ENCODE data around the gene C1RL.
"Not testable (repeated sequence)": the region's sequence is repeated elsewhere in the genome, so short reads cannot be mapped to it uniquely, and the experiment has no call there.

The C1RL gene

GRCh38 chr12:7113389-7113871 lies 4.4 kb upstream of the C1RL start:
- DNase-seq = peak; percentile 5 to 65

GRCh38 chr12:7112041-7112440 lies 3.0 kb upstream of the C1RL start:
- no peak for DNase-seq

GRCh38 chr12:7110661-7111060 lies 1.6 kb upstream of the C1RL start:
- DNase-seq = no peak

- no peak for DNase-seq
Observed at GRCh38 chr12:7109572-7109920, 532 bp upstream of the C1RL start.

GRCh38 chr12:7108003-7108795 lies 815 bp downstream of the C1RL start:
- DNase-seq = peak; percentile 51 to 81

- no peak for DNase-seq
Observed at GRCh38 chr12:7107636-7108002, 1.4 kb downstream of the C1RL start.

GRCh38 chr12:7107181-7107580 lies 1.8 kb downstream of the C1RL start:
- not testable (repeated sequence) for DNase-seq

GRCh38 chr12:7106082-7106481 lies 2.9 kb downstream of the C1RL start:
- no peak for DNase-seq

- no peak for DNase-seq
Observed at GRCh38 chr12:7103837-7104584, 5.0 kb downstream of the C1RL start.

GRCh38 chr12:7102582-7102981 lies 6.4 kb downstream of the C1RL start:
- DNase-seq = no peak

GRCh38 chr12:7101694-7102131 lies 7.3 kb downstream of the C1RL start:
- no peak for DNase-seq

GRCh38 chr12:7101047-7101693 lies 7.8 kb downstream of the C1RL start:
- DNase-seq = no peak

GRCh38 chr12:7100239-7100638 lies 8.8 kb downstream of the C1RL start:
- no peak for DNase-seq

- DNase-seq = no peak
Observed at GRCh38 chr12:7099290-7099996, 9.6 kb downstream of the C1RL start.

GRCh38 chr12:7096979-7097378 lies 12.0 kb downstream of the C1RL start:
- DNase-seq = no peak

GRCh38 chr12:7096006-7096932 lies 12.7 kb downstream of the C1RL start:
- no peak for DNase-seq

GRCh38 chr12:7093892-7094291 lies 15.1 kb downstream of the C1RL start:
- no peak for DNase-seq

- no peak for DNase-seq
Observed at GRCh38 chr12:7093486-7093885, 15.5 kb downstream of the C1RL start.

- DNase-seq = no peak
Observed at GRCh38 chr12:7092986-7093460, 16.0 kb downstream of the C1RL start.

GRCh38 chr12:7092229-7092985 lies 16.6 kb downstream of the C1RL start, which contains the start of gene C1R:
C1R (minus strand) TSS chr12:7092445; CDS start chr12:7092388, 57 bp downstream.
- DNase-seq = peak; percentile 22 to 59
